Measurements from ENCODE around the gene CXADR. TPM values are rescaled to one million over a fixed set of nuclear protein-coding genes. Genes with fewer than 3 reads are reported as not detected.

CXADR gene
- total and polyA plus RNA-seq, 3 experiments from 2014 or later: 0.42 to 1.1 (median 0.81) TPM

DNA sequence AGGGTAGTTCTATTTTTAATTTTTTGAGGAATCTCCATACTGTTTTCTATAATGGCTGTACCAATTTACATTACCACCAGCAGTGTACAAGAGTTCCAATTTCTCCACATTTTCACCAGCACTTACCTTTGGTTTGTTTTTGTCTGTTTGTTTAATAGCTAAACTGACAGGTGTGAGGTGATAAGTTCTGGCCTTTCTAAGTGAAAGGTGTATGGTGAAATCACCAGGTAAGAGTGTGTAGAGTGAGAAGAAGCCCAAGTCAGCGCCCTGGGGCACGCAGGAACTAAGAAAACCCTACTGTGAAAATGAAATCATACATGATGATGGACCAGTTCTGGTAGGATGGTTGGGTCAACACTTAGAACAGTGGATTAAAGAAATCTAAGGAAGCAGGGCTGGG lies 65.3 kb downstream of the CXADR start:
- no peaks in the 10 kb centered on the region for H3K36me3 Mint-ChIP-seq
- no peak overlapping the region for H3K4me3 Mint-ChIP-seq
- no peaks in the 10 kb centered on the region for H3K9me3 Mint-ChIP-seq
- peaks cover 2 to 7% of the 10 kb centered on the region in 2 donors for H3K27me3 Mint-ChIP-seq
- Histone ChIP-seq H3K27me3 (ENCODE audit: insufficient read depth, low read length, poor library complexity, severe bottlenecking) (no peaks in the 10 kb centered on the region), H3K4me3 (ENCODE audit: low read length) (no peak overlapping the region), H3K36me3 (ENCODE audit: insufficient read depth, low read length) (no peaks in the 10 kb centered on the region), H3K9me3 (ENCODE audit: low read length) (no peaks in the 10 kb centered on the region), H3K4me1 (ENCODE audit: insufficient read depth, low read length) (no peaks in the 10 kb centered on the region), H3K27ac (ENCODE audit: low read depth, low read length) (no peak overlapping the region)
- CTCF ChIA-PET: no interaction called here
- H3K4me1 Mint-ChIP-seq: no peaks in the 10 kb centered on the region
- no peak for DNase-seq
- H3K27ac Mint-ChIP-seq: no peak overlapping the region
- POLR2A ChIA-PET: no interaction called here

DNA sequence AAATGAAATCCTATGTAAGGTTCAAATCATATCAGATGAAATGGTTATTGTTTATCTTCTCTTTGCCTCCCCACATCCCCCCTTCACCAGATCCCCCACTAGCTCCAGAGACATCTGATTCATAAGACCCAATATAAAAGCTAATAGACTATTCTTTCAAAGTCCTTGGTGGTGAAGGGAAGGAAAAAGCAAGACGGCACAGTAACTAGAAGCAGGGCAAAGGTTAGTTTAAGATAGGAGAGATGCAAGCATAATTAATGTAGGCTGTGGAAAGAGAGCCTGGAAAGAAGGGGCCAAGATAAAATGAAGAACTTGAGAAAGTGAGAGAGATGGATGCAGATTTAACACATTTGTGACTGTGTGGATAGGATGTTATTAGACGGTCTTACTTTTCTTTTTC lies 66.0 kb downstream of the CXADR start:
- Mint-ChIP-seq H3K4me1 (no peaks in the 10 kb centered on the region), H3K27ac (no peak overlapping the region), H3K4me3 (peak overlapping the region in 1 of 7 donors; percentile 20), H3K9me3 (no peaks in the 10 kb centered on the region), H3K27me3 (peaks cover 2 to 7% of the 10 kb centered on the region in 2 donors), H3K36me3 (no peaks in the 10 kb centered on the region)
- Histone ChIP-seq H3K4me1 (ENCODE audit: insufficient read depth, low read length) (no peaks in the 10 kb centered on the region), H3K27ac (ENCODE audit: low read depth, low read length) (no peak overlapping the region), H3K27me3 (ENCODE audit: insufficient read depth, low read length, poor library complexity, severe bottlenecking) (no peaks in the 10 kb centered on the region), H3K4me3 (ENCODE audit: low read length) (no peak overlapping the region), H3K36me3 (ENCODE audit: insufficient read depth, low read length) (no peaks in the 10 kb centered on the region), H3K9me3 (ENCODE audit: low read length) (no peaks in the 10 kb centered on the region)
- POLR2A ChIA-PET: interaction anchor here (0.6 kb wide), 1 partner anchor 18 kb away, joined by 4 read pairs; no protein-coding TSS in a partner anchor
- DNase-seq: no peak
- CTCF ChIA-PET: no interaction called here

DNA sequence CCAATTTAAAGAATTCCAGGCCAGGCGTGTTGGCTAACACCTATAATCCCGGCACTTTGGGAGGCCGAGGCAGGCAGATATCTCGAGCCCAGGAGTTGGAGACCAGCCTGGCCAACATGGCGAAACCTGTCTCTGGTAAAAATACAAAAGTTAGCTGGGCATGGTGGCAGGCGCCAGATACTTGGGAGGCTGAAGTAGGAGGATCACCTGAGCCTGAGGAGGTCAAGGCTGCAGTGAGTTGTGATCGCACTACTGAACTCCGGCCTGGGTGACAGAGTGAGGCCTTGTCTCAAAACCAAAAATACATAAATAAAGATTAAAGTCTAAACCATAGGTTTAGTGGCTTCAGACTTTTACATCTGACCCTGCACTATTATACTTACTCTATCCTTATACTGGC lies 67.5 kb downstream of the CXADR start:
- no peak overlapping the region for H3K27ac ChIP-seq (ENCODE audit: low read depth, low read length)
- Mint-ChIP-seq H3K36me3 (no peaks in the 10 kb centered on the region), H3K9me3 (no peaks in the 10 kb centered on the region), H3K4me1 (no peaks in the 10 kb centered on the region), H3K4me3 (no peak overlapping the region), H3K27me3 (peaks cover 0 to 2% of the 10 kb centered on the region in 2 donors), H3K27ac (no peak overlapping the region)
- H3K4me1 ChIP-seq (ENCODE audit: insufficient read depth, low read length): no peaks in the 10 kb centered on the region
- no peaks in the 10 kb centered on the region for H3K36me3 ChIP-seq (ENCODE audit: insufficient read depth, low read length)
- no peak overlapping the region for H3K4me3 ChIP-seq (ENCODE audit: low read length)
- H3K27me3 ChIP-seq (ENCODE audit: insufficient read depth, low read length, poor library complexity, severe bottlenecking): no peaks in the 10 kb centered on the region
- no peak for DNase-seq
- ChIA-PET CTCF (no interaction called here), POLR2A (no interaction called here)
- H3K9me3 ChIP-seq (ENCODE audit: low read length): no peaks in the 10 kb centered on the region

DNA sequence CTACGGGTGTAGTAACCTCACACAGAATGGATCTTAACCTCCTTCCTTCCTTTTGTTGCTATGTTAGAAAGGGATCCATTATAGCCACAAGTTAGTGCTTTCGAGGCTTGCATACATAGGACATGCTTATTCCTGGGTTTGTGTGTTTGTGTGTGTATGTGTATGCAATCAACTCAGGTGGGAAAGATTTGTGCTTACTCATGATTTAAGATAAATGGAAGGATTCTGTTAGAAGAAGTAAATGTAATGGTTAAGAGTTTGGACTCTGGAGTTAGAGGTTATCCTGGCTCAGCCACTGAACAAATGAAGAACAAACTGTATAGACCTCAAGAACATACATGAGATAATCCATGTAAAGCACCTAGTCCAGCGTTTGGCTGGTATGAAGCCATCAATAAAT lies 71.1 kb downstream of the CXADR start:
- Histone ChIP-seq H3K4me3 (ENCODE audit: low read length) (no peak overlapping the region), H3K9me3 (ENCODE audit: low read length) (no peaks in the 10 kb centered on the region), H3K4me1 (ENCODE audit: insufficient read depth, low read length) (no peaks in the 10 kb centered on the region), H3K27me3 (ENCODE audit: insufficient read depth, low read length, poor library complexity, severe bottlenecking) (no peaks in the 10 kb centered on the region), H3K36me3 (ENCODE audit: insufficient read depth, low read length) (no peaks in the 10 kb centered on the region), H3K27ac (ENCODE audit: low read depth, low read length) (no peak overlapping the region)
- Mint-ChIP-seq H3K27ac (no peak overlapping the region), H3K36me3 (no peaks in the 10 kb centered on the region), H3K9me3 (no peaks in the 10 kb centered on the region), H3K4me1 (no peaks in the 10 kb centered on the region), H3K27me3 (peaks cover 0 to 4% of the 10 kb centered on the region in 2 donors), H3K4me3 (no peak overlapping the region)
- ChIA-PET CTCF (interaction anchor here (2.6 kb wide), 1 partner anchor 196 kb away, joined by 36 read pairs; no protein-coding TSS in a partner anchor), POLR2A (no interaction called here)
- no peak for DNase-seq

DNA sequence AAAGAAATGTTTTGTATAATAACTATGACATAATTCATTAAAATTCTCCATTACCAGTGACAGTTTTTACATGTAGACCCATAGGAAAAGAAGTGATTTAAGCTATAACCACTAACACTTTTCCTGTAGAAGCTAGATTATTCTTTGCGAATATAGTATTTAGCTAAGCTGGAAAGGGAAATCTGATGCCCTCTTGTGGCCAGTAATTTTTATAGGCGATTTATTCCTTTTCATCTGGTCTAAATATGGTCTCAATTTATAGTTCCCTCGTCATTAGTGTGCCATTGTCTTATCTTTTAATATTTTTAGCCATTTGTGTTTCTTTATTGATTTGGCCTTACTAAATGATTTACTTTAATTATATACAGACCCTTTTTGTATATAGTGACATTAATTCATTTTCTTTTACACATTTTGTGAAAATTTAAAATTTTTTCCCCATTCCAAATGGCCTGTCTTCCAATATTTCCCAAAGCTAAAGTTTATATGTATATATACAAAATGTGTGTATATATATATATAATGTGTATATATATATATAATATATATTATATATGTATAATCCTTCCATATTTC lies 73.1 kb downstream of the CXADR start:
- H3K4me3 ChIP-seq (ENCODE audit: low read length): no peak overlapping the region
- DNase-seq: peak in 2 of 5 donors; percentile 8 to 33
- H3K27ac ChIP-seq (ENCODE audit: low read depth, low read length): no peak overlapping the region
- CTCF ChIA-PET: interaction anchor here (0.9 to 2.6 kb wide), 6 partner anchors 10 to 198 kb away, joined by 3 to 36 read pairs (median 4); no protein-coding TSS in a partner anchor
- Mint-ChIP-seq H3K27ac (no peak overlapping the region), H3K9me3 (no peaks in the 10 kb centered on the region), H3K4me3 (no peak overlapping the region), H3K36me3 (peaks cover 0 to 3% (median under 1%) of the 10 kb centered on the region in 3 donors), H3K27me3 (peaks cover 0 to 2% of the 10 kb centered on the region in 2 donors), H3K4me1 (no peaks in the 10 kb centered on the region)
- no peaks in the 10 kb centered on the region for H3K4me1 ChIP-seq (ENCODE audit: insufficient read depth, low read length)
- H3K27me3 ChIP-seq (ENCODE audit: insufficient read depth, low read length, poor library complexity, severe bottlenecking): no peaks in the 10 kb centered on the region
- H3K36me3 ChIP-seq (ENCODE audit: insufficient read depth, low read length): no peaks in the 10 kb centered on the region
- POLR2A ChIA-PET: no interaction called here
- no peaks in the 10 kb centered on the region for H3K9me3 ChIP-seq (ENCODE audit: low read length)

DNA sequence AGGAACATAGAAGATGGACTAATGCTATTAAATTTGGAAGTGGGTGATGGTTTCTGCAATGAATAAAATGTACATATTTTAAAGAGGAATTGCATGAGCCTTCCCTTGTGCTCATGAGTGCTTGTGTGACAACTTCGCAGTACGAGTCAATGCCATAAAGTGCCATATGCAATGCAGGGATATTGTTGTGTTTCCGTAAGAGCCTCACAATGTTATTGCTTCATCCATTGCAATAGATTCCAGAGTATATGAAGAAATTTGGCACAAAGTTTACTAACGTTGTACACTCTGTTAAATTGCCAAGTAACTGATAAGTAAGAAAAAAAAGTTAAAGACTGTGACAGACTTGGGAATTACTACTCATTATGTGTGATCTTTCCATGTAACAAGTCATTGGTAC lies 77.6 kb downstream of the CXADR start:
- Histone ChIP-seq H3K4me1 (ENCODE audit: insufficient read depth, low read length) (no peaks in the 10 kb centered on the region), H3K27ac (ENCODE audit: low read depth, low read length) (no peak overlapping the region), H3K4me3 (ENCODE audit: low read length) (no peak overlapping the region), H3K27me3 (ENCODE audit: insufficient read depth, low read length, poor library complexity, severe bottlenecking) (no peaks in the 10 kb centered on the region), H3K9me3 (ENCODE audit: low read length) (no peaks in the 10 kb centered on the region), H3K36me3 (ENCODE audit: insufficient read depth, low read length) (no peaks in the 10 kb centered on the region)
- DNase-seq: no peak
- H3K36me3 Mint-ChIP-seq: peaks cover 10 to 28% (median 14%) of the 10 kb centered on the region in 3 donors
- no peaks in the 10 kb centered on the region for H3K4me1 Mint-ChIP-seq
- ChIA-PET POLR2A (no interaction called here), CTCF (no interaction called here)
- H3K27ac Mint-ChIP-seq: no peak overlapping the region
- peaks cover 0 to 2% of the 10 kb centered on the region in 2 donors for H3K27me3 Mint-ChIP-seq
- H3K4me3 Mint-ChIP-seq: no peak overlapping the region
- no peaks in the 10 kb centered on the region for H3K9me3 Mint-ChIP-seq

DNA sequence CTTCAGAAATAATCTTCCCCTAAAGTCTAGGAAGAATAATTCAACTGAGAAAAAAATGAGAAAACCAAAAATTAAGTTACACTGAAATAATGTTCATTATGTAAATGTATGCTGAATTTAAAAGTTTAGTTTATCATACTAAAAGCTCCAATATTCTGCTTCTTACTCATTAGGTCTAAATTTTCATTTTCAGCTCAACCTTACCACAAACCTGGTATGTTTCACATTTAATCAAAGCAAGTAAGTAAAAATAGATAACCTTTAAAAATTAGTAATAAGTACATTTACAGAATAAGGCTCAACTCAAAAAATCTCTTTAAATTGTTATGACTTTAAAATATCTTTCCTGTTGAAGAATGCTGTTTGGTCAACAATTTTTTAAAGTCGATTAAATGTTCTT lies 84.8 kb downstream of the CXADR start:
- H3K4me3 ChIP-seq (ENCODE audit: low read length): no peak overlapping the region
- H3K9me3 Mint-ChIP-seq: no peaks in the 10 kb centered on the region
- H3K27ac ChIP-seq (ENCODE audit: low read depth, low read length): no peak overlapping the region

DNA sequence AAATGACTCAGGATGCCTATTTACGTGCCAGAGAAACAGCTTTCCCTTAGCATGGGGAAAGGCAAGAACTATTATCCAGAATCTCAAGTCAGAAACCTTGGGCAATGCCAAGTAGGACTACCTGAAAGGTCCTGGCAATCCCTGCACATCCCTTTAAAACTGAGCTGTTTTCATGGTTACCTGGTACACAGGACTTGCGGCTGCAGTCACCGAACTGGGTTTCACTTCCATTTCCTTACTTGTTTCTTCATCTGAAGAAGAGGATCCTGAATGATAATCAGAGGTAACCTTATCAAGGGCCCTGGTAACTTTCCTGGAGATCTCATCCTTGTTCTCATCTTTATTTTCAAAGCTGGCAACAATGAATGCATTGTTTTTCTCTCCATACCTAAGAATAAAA lies 85.6 kb downstream of the CXADR start:
- H3K9me3 ChIP-seq (ENCODE audit: low read length): no peaks in the 10 kb centered on the region
- peaks cover 7% of the 10 kb centered on the region for H3K36me3 ChIP-seq (ENCODE audit: insufficient read depth, low read length)
- no peak for DNase-seq
- H3K36me3 Mint-ChIP-seq: peaks cover 7 to 76% (median 24%) of the 10 kb centered on the region in 3 donors
- H3K27me3 ChIP-seq (ENCODE audit: insufficient read depth, low read length, poor library complexity, severe bottlenecking): no peaks in the 10 kb centered on the region
- H3K4me1 Mint-ChIP-seq: peaks cover 17 to 34% (median 24%) of the 10 kb centered on the region in 3 donors
- H3K4me1 ChIP-seq (ENCODE audit: insufficient read depth, low read length): no peaks in the 10 kb centered on the region
- no peaks in the 10 kb centered on the region for H3K27me3 Mint-ChIP-seq
- no peak overlapping the region for H3K27ac ChIP-seq (ENCODE audit: low read depth, low read length)
- peak overlapping the region in 2 of 7 donors; percentile 8 to 20 for H3K4me3 Mint-ChIP-seq
- H3K4me3 ChIP-seq (ENCODE audit: low read length): no peak overlapping the region
- CTCF ChIA-PET: interaction anchor here (1.6 kb wide), 1 partner anchor 12 kb away, joined by 6 read pairs; no protein-coding TSS in a partner anchor
- no peaks in the 10 kb centered on the region for H3K9me3 Mint-ChIP-seq
- POLR2A ChIA-PET: no interaction called here
- peak overlapping the region in 2 of 8 donors; percentile 45 to 59 for H3K27ac Mint-ChIP-seq

More for the DNA sequence above, 84.8 kb downstream of the CXADR start:
- Mint-ChIP-seq H3K27ac (no peak overlapping the region), H3K27me3 (no peaks in the 10 kb centered on the region), H3K4me1 (peaks cover 11 to 26% (median 17%) of the 10 kb centered on the region in 3 donors), H3K36me3 (peaks cover 7 to 75% (median 21%) of the 10 kb centered on the region in 3 donors), H3K4me3 (no peak overlapping the region)
- DNase-seq: no peak
- ChIA-PET POLR2A (no interaction called here), CTCF (no interaction called here)
- H3K9me3 ChIP-seq (ENCODE audit: low read length): no peaks in the 10 kb centered on the region
- peaks cover 7% of the 10 kb centered on the region for H3K36me3 ChIP-seq (ENCODE audit: insufficient read depth, low read length)
- H3K4me1 ChIP-seq (ENCODE audit: insufficient read depth, low read length): no peaks in the 10 kb centered on the region
- no peaks in the 10 kb centered on the region for H3K27me3 ChIP-seq (ENCODE audit: insufficient read depth, low read length, poor library complexity, severe bottlenecking)

Measured in CD8-positive, alpha-beta memory T cell (primary cell).